Activated naive CD8-positive, alpha-beta T cell treated with anti-CD3 and anti-CD28 coated beads, Interleukin-2, amount 50 U/mL, for 16 hours (primary cell): ENCODE results near the gene EID2B.

Experiments used
- DNase-seq: peaks from one replicate; pipeline ENCODE4 v3.0.0-alpha.2; 2020; ENCODE audit warnings: low read depth, low spot score

EID2B gene

DNA sequence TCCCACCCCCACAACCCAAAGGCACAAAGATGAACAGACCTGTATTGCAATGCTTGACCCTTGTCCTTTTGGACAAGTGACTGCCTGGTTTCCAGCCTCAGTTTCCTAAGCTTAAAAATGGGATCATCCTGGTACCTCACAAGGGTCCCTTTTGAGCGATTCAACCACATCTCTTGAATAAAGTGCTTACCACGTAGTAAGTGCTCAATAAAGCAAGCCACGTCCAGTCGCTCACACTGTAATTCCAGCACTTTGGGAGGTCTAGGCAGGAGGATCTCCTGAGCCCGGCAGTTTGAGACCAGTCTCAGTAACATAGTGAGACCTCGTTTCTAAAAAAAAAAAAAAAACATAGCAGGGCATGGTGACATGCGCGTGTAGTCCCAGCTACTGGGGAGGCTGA is 32.7 kb downstream of the EID2B start:
- no peak for DNase-seq

DNA sequence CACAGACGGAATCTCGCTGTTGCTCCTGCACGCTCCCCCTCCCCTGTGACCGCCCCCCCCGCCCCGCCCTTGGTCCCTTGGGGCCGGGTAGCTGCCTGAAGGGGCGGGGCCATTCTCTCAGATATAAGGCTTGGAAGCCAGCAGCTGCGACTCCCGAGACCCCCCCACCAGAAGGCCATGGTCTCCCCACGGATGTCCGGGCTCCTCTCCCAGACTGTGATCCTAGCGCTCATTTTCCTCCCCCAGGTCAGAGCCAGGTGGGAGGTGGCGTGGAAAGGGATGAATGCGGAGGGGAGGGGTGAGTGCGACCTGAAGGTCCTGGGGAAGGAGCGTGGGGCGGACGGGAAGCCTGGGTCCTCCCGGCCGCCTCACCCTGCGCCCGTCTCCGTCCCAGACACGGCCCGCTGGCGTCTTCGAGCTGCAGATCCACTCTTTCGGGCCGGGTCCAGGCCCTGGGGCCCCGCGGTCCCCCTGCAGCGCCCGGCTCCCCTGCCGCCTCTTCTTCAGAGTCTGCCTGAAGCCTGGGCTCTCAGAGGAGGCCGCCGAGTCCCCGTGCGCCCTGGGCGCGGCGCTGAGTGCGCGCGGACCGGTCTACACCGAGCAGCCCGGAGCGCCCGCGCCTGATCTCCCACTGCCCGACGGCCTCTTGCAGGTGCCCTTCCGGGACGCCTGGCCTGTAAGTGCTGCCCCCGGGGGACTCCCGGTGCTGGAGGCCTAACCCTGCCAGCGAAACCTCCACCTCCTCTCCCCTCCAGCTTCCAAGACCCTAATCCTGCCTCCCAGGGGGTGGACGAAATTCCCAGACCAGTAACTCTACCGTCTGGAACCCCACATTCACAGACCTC is 33.6 kb downstream of the EID2B start, which contains the start of gene DLL3:
TSS of gene DLL3 (plus strand) at position 150 of the 845 bp plus-strand sequence. CDS start at position 178, 28 bp downstream.
- DNase-seq, result no peak

DNA sequence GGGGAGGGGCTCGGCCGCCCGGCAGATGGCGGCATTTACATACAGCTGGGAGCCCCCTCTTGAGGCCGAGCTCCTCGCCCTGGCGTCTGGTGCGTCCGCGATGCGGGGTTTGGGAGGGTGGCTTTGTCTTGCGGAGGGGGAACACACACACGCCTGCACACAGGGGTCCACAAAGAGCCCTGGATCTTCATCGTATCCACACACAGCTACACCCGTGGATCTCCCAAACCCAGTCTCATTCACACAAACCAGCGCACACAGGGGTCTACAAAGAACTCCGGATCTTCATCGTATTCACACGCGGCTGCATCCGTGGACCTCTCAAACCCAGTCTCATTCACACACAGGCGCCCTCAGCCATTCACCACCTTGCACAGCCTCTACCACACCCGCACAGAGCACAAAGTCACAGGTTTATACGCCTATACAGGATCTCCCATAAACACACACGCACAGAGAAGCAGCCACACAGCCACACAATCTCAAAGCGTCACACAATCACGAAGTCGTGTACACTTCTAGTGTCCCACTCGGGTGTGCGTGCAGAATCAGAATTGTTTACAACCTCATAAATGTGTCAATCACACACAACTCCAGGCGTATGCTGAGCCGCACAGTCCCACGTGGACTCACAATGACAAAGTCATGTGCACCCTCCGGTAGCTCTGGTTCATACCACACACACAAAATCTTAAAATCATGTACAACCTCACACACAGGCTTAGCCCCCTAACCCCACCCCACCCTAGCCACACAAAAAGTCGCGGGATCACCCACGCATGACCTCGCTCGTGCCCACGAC is 34.5 kb downstream of the EID2B start:
- DNase-seq, result no peak

DNA sequence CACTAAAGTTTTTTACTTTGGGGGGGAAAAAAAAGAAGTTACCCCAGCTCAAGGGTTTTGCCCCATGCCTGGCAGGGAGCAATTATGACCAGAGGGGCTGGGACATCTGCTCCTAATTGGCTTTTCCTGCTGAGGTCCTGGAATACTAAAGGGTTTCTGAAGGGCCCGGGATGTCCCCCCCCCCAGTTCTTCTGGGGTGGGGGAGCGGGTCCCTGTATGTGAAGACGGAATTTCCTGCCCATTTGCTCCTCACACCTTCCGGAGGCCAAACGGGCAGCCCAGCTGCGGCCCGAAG is 35.0 kb downstream of the EID2B start:
- DNase-seq, result no peak

DNA sequence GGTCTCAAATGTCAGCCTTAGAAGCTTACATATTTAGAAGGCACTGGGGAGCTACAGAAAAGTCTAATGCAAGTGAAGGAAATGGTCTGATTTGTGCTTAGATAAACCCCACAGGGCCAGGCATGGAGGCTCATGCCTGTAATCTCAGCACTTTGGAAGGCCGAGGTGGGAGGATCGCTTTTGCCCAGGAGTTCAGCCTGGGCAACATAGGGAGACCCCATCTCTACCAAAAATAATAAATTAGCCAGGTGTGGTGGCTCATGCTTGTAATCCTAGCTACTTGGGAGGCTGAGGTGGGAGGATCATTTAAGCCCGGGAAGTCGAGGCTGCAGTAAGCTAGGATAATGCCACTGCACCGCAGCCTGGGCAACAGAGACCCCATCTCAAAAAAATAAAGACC is 36.6 kb downstream of the EID2B start:
- DNase-seq, result no peak

DNA sequence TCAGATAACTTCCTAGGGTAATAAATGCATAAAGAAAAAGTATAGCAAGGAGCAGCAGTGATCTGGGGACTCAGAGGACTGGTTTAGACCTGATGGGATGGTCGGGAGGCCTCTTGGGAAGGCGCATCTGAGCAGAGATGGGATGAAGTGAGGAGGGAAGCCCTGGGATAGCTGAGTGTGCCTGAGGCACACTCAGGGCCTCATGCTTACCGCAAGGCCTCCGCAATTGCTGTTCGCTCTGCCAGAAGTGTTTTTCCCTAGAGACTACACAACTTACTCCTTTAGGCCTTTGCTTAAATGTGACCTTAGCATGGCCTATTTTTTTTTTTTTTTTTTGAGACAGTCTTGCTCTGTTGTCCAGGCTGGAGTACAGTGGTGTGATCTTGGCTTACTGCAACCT is 38.0 kb downstream of the EID2B start:
- DNase-seq, result no peak

DNA sequence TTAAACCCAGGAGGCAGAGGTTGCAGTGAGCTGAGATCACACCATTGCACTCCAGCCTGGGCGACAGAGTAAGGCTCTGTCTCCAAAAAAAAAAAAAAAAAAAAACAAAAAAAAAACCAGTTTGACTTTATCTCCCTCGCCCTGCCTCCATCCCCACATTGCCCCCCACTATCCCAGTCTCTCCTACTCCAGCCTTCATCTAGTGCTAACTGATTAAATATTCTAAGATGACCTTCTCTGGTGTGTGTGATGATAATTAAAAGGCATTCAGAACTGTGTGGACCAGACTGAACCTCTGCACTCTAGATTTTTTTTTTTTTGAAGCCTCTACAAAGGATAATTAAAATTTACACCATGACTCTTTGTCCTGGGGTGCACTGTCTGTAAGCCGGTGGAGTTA is 39.9 kb downstream of the EID2B start:
- DNase-seq, result no peak

DNA sequence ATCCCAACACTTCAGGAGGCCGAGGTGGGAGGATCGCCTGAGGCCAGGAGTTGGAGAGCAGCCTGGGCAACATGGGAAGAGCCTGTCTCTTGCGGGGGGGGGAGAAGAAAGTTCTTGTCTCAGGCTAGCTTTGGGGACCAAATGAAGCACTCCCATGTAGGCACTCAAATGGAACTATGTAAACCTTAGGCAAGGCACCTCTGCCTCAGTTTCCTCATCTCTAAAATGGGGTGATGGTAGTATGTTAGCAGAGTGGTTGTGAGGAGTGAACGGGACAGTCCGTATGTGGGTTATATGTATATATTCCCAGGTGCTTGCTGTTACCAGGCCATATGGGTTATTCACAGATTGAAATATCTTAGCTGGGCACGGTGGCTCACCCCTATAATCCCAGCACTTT is 40.4 kb downstream of the EID2B start:
- DNase-seq, result no peak

DNA sequence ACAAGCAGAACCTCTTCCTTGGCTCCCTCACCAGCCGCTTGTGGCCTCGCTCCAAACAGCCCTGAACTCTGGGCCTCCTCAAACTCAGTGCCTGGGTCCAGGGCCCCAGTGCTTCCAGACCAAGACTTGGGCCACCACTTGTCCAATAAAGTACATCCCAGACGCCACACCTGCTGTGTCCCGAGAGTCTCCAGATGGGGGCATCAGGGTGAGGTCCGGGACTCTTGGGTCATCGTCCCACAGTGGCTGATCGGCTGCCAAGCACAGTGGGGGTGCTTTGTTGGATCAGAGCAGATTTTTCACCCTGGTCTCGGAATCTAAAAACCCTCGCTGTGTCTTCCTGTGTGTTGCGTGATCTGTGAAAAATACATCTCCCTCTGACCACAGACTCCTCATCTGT is 42.9 kb downstream of the EID2B start:
- DNase-seq, result no peak

DNA sequence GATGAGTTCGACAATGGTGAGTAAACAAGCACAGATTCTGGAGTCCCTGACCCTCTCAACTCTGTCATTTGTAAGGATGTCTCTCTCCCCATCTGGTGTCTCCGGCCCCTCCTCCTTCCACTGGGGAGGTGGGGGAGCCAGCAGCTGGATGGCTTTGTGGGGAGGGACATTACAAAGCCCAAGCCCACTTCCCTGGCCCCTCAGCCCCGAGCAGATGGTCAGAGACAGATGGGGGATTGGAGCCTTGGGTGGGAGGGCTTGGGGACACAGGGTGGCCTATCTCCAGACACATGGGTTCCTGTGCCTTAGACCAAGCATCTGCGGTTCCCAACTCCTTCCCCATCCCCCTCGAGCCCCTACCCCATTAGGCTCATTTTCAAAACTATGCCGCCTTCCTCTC is 49.5 kb downstream of the EID2B start:
- no peak for DNase-seq

DNA sequence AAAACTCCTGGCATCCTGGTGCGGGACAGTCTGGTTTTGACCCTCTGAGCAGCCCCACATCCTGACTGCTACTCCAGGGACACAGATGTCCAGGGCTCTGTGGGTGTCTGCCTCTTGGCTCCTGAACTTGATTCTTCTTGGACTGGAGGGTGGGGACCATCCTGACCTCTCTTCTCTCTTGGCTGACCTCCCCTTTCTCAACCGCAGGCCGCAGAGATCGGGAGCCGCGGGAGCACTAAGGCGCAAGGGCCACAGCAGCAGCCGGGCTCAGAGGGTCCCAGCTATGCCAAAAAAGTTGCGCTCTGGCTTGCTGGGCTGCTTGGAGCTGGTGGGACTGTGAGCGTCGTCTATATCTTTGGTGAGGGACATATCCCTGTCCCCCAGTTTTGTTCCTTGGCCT is 51.0 kb downstream of the EID2B start:
- no peak for DNase-seq

DNA sequence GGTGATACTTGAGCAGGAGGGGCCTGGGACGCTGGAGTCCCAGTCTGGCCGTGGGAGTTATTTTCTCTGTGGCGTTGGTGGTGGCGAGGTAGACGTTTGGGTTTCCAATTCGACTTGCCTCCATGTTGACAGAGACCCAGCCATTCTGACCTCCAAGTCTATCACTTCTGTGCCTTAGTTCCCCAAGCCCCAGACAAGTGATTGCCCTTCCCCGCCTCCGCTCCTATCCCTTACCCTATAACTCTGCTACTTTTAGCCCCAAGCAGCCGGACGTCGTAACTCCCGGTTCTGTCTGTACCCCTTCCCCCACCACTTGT is 51.5 kb downstream of the EID2B start:
- DNase-seq, result no peak
